AML-193 (cell line): Measurements from ENCODE around the gene KRTAP29-1.
A peak's percentile ranks its signal among the peaks of the same experiment; 100 is the strongest.
"Not testable (repeated sequence)": the region's sequence is repeated elsewhere in the genome, so short reads cannot be mapped to it uniquely, and the experiment has no call there.

Experiments
- DNase-seq, 2 experiments: peaks; one replicate each; lab custom pipeline; 2025; lab: John Stamatoyannopoulos, UW

KRTAP29-1 gene

DNA sequence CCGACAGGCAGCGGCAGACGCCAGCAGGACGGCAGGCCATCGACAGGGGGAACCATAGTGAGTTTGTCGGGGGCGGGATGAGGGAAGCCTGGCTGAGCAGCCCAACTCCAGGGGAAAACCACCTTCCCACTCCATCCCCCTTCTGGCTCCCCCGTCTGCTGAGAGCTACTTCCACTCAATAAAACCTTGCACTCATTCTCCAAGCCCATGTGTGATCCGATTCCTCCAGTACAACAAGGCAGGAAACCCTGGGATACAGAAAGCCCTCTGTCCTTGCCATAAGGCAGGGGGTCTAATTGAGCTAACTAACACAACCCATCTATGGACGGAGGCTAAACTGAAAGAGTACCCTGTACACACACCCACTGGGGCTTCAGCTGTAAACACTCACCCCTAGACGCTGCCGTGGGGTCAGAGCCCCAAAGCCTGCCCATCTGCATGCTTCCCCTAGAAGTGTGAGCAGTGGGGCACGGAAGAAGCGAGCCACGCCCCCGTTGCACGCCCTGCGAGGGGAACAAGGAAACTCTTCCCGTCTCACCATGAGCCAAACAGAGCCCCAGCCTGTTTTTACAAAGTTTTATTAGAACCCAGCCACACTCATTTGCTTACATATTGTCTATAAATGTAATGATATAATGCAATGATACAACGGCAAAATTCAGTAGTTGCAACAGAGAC lies 4.1 kb downstream of the KRTAP29-1 start:
- DNase-seq: no peak

DNA sequence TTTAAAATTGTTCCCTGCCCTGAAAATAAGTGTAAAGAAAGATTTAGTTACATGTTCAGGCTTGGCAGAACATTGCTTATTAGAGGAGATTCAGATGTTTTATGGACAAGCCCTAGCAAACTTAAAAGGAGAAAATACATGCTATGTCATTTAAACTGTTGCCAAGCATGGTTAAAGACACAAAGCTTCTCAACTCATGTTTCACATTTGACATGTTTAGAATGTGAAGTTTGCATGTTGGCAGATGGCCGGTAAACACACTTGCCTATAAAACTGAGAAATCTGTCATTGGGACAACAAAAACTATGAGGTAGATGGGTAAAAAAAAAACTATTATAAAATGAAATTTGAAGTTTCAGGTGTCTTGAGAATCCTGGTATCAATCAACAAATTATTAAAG lies 5.8 kb downstream of the KRTAP29-1 start:
- DNase-seq: no peak

DNA sequence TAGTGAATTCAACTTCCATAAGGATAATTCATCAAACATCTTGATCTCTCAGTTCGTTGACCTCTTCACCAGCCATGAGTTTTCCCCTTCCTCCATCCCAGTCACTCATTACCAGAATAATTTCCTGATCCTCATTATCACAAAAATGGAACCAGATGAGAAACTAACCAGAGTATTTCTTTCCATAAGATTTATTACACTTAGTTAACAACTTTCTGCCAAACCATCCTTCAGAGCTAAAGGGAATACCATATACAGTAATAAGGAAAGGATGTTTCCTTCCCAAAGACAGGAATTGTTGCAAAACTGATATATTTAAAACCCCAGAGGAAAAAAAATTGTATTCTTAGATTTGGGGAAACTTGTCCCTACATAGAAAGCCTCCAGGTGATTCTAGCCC lies 8.6 kb downstream of the KRTAP29-1 start:
- DNase-seq: no peak

DNA sequence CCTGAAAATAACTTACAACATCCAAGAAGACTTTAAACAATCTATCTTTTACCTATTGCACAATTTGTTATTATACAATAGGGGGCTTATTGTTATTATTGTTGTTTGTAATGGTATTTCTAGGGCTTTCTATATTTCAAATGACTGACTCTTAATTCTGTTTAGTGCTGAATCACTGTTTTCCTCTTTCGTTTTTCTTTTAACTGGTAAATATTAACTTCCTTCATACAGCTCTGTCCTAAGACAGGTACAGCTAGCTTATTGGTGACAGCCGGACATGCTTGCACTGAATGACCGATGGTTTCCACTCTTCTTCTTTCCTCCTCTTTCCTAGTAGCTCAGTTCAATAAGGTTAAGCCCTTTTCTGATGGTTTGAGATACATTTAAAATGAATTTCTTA lies 15.6 kb downstream of the KRTAP29-1 start:
- DNase-seq: no peak

DNA sequence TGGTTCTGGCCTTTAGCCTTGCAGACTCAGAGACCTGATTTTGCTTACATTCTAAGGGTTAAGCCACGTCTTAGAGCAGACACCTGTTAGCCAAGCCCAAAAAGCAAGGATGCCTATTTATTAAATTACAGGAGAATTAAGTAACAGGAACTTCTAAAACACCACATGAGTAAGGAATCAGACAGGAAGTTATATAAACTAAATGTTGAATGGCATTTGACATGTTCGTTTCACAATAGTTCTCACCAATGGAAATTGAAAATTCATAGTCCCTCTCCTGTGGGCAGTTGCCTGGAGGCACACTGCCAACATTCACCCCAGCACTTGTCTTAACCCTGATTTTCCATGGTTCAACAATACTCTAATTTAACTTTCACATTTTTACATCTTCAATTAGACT lies 18.1 kb downstream of the KRTAP29-1 start:
- DNase-seq: peak; percentile 96

DNA sequence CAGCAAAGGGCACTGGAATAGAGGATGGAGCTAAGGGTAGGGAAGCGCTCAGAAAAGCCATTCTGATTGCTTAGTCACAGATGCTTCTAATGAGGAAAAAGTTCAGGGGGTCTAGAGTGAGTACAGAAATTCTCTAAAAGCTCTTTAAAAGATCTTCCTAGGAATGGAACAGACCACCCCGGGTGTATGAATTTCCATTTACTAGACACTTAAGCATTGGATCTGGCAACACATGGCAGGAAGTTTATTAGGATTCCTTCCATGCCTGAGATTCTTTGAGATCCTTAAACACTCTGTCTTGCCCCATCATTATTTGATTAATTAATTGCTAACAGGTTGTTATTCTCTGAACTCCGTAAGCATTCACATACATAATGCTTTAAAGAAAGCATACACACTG lies 18.6 kb downstream of the KRTAP29-1 start:
- no peak for DNase-seq

DNA sequence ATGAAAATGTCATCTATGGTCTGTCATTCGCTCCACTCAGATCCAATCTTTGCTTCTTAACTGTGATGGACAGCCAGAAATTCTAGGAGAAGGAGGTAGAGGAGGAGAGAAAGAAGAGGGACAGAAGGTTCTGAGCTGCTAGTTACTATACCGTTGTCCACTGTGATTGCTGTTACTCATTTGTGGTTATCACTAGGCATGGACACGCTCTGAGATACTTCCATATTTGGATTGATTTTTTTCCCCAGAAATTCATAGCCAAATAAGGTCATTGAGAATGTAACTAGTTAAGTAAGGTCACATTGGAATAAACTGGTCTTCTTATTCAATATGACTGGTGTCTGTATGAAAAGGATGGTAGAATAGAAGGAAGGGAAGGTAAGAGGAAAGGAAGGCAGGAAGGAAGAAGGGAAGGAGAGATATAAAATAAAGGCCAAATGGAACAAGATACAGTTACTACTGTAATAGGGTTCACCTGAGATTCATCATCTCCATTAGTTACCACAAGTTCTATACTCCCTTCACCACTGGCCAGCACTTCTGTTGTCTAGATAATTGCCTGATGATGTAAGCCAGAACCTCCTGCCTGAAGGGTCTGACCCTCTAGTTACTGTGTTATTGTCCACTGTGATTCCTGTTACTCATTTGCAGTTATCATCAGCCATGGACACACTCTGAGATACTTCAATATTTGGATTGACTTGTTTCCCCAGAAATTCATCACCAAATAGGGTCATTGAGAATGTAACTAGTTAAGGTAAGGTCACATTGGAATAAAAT lies 24.3 kb downstream of the KRTAP29-1 start:
- no peak for DNase-seq

DNA sequence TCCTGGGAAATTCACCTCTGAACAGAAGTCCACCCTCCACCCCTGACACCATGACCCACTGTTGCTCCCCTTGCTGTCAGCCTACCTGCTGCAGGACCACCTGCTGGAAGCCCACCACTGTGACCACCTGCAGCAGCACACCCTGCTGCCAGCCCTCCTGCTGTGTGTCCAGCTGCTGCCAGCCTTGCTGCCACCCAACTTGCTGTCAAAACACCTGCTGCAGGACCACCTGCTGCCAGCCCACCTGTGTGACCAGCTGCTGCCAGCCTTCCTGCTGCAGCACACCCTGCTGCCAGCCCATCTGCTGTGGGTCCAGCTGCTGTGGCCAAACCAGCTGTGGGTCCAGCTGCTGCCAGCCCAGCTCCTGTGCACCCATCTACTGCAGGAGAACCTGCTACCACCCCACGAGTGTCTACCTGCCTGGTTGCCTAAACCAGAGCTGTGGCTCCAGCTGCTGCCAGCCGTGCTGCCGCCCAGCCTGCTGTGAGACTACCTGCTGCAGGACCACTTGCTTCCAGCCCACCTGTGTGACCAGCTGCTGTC lies 26.9 kb downstream of the KRTAP29-1 start, which contains the start of gene KRTAP9-7:
Gene KRTAP9-7 (plus strand): TSS at position 51 of the 543 bp plus-strand sequence. CDS start 0 bp downstream, at position 51.
- DNase-seq: not testable (repeated sequence)

DNA sequence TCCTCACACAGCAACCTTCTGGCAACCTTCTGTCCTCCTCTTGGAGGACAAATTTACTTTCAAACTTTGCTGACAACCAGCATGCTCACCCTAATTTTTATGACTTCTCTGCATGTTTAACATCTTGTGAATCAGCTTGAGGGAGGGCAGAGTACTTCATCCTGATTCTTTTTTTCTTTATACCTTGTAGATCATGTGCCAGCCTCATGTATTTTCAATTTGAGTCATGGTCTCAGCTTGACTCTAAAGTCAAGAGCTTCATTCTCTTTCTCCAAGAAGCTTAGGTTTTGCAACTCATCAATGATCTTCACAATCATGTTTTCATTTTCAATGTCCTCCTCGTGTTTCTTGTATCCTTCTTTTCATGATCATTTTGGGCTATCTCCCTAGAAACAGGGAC lies 30.8 kb downstream of the KRTAP29-1 start:
- no peak for DNase-seq

DNA sequence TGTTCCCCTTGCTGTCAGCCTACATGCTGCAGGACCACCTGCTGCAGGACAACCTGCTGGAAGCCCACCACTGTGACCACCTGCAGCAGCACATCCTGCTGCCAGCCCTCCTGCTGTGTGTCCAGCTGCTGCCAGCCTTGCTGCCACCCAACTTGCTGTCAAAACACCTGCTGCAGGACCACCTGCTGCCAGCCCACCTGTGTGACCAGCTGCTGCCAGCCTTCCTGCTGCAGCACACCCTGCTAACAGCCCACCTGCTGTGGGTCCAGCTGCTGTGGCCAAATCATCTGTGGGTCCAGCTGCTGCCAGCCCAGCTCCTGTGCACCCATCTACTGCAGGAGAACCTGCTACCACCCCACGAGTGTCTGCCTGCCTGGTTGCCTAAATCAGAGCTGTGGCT lies 31.3 kb downstream of the KRTAP29-1 start:
- not testable (repeated sequence) for DNase-seq

DNA sequence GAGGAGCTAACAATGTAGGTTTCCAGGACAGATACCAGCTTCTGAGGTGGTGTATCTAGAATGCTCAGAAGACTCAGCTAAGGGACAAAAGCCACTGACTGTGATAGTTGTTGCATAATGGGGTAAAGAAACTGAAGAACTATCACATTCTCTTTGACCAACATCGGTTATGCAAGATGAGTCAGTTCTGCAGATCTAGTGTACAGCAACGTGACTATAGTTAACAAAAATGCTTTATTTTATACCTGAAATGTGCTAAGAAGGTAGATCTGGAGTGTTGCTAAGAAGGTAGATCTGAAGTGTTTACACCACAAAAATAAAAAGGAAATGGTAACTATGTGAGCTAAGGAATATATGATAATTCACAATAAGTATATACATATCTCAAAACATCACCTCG lies 34.9 kb downstream of the KRTAP29-1 start:
- no peak for DNase-seq

DNA sequence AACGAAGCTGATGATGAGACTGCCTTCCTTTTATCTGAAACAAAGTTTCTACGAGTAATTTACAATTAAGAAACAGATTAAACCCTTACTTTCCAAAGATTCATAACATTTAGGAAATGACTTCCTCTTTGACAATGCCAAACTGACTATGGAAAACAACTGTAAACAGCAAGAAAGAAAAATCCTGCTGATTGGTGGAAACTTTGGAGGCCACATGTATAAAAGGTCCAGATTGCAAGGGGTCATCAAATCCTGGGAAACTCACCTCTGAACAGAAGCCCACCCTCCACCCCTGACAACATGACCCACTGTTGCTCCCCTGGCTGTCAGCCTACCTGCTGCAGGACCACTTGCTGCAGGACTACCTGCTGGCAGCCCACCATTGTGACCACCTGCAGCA lies 37.6 kb downstream of the KRTAP29-1 start, which contains the start of gene KRTAP9-6:
Gene KRTAP9-6 (plus strand): TSS at position 301 of the 400 bp plus-strand sequence. CDS start 0 bp downstream, at position 301.
- no peak for DNase-seq

DNA sequence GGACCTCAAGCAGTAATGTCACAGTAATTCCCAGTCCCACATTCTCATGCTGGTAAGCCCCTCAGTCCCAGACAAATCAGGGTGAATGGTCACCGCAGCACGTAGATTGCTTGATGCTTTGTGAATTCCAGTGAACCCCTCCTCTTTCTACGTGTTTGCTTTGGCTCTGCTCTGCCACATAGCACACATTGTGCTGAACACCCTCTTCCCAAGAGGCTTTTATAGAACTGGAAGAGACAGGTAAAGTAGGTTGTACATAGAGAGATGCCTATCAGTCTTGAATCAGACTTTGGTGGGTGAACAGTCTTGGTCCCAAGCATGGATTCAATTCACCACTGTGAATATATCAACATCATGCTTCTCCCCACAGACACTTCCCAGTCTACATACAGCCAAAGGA lies 38.1 kb downstream of the KRTAP29-1 start:
- no peak for DNase-seq

DNA sequence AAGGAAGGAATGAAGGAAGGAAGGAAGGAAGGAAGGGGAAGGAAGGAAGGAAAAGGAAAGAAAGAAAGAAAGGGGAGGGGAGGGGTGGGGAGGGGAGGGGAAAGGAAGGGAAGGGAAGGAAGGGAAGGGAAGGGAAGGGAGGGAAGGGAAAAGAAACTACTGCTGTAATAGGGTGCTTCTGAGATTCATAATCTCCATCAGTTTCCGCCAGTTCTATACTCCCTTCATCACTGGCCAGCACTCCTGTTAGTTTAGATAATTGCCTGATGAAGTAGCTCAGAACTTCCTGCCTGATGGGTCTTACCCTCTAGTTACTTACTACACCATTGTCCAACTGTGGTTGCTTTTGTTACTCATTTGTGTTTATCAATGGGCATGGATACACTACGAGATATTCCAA lies 39.4 kb downstream of the KRTAP29-1 start:
- DNase-seq: no peak

DNA sequence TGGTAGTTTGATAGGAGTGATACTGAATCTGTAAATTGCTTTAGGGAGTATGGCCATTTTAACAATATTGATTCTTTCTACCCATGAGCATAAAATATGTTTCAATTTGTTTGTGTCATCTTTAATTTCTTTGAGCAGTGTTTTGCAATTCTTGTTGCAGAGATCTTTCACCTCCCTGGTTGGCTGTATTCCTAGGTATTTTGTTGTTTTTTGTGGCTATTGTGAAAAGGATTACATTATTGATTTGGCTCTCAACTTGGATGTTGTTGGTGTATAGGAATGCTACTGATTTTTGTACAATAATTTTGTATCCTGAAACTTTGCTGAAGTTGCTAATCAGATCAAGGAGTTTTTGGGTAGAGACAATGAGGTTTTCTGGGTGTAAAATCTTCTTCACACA lies 44.2 kb downstream of the KRTAP29-1 start:
- no peak for DNase-seq

DNA sequence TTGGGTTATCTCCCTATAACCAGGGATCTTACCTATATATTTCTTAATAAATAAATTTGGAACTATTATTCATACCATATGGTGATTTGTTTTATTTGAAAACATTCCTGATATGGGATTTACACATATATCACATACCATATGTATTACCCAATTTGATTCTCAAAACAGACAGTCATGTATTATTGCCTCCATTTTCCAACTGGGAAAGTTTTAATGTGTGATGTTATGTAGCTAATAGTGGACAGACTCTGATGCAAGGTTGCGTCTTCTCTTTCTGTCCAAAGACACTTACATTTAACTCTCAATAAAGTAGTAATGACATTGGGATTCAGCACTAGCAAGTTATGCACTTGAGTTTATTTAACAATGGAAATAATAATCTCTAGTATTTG lies 46.4 kb downstream of the KRTAP29-1 start:
- no peak for DNase-seq

DNA sequence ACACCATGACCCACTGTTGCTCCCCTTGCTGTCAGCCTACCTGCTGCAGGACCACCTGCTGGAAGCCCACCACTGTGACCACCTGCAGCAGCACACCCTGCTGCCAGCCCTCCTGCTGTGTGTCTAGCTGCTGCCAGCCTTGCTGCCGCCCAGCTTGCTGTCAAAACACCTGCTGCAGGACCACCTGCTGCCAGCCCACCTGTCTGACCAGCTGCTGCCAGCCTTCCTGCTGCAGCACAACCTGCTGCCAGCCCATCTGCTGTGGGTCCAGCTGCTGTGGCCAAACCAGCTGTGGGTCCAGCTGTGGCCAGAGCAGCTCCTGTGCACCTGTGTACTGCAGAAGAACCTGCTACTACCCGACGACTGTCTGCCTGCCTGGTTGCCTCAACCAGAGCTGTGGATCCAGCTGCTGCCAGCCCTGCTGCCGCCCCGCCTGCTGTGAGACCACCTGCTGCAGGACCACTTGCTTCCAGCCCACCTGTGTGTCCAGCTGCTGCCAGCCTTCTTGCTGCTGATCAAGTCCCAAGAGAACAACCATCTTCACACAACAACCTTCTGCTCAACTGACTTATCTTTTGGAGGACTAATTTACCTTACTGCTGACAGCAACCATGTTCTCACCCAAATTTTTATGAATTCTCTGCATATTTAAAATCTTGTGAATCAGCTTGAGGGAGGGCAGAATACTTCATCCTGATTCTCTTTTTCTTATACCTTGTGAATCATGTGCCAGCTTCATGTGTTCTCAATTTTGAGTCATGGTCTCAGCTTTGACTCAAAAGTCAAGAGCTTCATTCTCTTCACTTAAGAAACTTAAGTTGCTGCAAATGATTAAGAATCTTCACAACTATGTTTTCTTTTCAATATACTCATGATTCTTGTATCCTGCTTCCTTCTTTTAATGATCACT lies 47.0 kb downstream of the KRTAP29-1 start, which contains the start of gene KRTAP9-9:
Gene KRTAP9-9 (plus strand): TSS at position 4 of the 910 bp plus-strand sequence.
- DNase-seq: not testable (repeated sequence)

DNA sequence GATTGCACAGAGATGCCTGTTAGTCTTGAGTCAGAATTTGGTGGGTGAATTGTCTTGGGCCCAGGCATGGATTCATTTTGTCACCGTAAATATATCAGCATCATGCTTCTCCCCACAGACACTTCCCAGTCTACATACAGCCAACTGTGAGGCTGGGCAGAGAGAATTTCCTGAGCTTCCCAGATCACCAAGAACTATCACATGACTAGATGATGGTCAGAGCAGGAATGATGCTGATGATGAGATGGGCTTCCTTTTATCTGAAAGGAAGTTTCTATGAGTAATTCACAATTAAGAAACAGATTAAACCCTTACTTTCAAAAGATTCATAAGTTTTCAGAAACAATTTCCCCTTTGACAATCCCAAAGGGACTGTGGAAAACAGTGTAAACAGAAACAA lies 47.8 kb downstream of the KRTAP29-1 start:
- no peak for DNase-seq
